Fibroblast of mammary gland (primary cell): ENCODE data around the gene LRRN2.
"Not testable (repeated sequence)": the region's sequence is repeated elsewhere in the genome, so short reads cannot be mapped to it uniquely, and the experiment has no call there.

Source experiments
- DNase-seq: peaks from one replicate; pipeline ENCODE4 v3.0.0-alpha.2; 2010; ENCODE audit warnings: low read depth
- H3K4me3 ChIP-seq: 2 replicates; pipeline ENCODE4 v1.5.1; 2011; ENCODE audit warnings: low read depth, mild to moderate bottlenecking, low read length, moderate library complexity; ENCODE audit not compliant: control insufficient read depth
- TF ChIP-seq, protein P1 (sequence below): conservative IDR thresholded peaks from 2 replicates; pipeline ENCODE4 v1.5.1; 2011; ENCODE audit warnings: low read depth, low read length, inconsistent platforms; ENCODE audit not compliant: control insufficient read depth, insufficient read depth

LRRN2 gene

DNA sequence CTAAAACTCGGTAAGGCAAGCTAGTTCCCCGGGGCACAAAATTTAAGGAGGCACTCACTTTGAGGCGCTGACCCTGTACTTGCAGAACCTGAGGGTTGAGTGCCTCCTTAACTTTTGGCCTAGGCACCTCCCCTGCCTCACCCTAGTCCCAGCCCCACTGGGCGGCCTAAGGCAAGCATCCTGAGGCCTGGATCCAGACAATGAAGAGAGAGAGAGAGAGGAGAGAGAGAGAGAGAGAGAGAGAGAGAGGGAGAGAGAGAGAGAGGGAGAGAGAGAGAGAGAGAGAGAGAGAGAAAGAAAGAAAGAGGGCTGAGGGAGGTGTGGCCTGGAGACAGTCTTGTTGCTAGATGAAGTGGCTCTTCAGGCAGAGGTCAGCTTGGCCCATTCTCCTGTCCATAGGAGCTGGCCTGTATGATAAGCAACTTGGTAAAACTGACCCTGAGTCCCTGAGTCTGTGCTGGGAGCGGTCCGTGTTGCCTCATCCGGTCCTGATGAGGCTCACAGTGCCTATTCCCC is 7.4 kb upstream of the LRRN2 start:
- TF ChIP-seq, protein P1, sequence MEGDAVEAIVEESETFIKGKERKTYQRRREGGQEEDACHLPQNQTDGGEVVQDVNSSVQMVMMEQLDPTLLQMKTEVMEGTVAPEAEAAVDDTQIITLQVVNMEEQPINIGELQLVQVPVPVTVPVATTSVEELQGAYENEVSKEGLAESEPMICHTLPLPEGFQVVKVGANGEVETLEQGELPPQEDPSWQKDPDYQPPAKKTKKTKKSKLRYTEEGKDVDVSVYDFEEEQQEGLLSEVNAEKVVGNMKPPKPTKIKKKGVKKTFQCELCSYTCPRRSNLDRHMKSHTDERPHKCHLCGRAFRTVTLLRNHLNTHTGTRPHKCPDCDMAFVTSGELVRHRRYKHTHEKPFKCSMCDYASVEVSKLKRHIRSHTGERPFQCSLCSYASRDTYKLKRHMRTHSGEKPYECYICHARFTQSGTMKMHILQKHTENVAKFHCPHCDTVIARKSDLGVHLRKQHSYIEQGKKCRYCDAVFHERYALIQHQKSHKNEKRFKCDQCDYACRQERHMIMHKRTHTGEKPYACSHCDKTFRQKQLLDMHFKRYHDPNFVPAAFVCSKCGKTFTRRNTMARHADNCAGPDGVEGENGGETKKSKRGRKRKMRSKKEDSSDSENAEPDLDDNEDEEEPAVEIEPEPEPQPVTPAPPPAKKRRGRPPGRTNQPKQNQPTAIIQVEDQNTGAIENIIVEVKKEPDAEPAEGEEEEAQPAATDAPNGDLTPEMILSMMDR = no peak
- H3K4me3 ChIP-seq = no peak overlapping the region
- no peak for DNase-seq

DNA sequence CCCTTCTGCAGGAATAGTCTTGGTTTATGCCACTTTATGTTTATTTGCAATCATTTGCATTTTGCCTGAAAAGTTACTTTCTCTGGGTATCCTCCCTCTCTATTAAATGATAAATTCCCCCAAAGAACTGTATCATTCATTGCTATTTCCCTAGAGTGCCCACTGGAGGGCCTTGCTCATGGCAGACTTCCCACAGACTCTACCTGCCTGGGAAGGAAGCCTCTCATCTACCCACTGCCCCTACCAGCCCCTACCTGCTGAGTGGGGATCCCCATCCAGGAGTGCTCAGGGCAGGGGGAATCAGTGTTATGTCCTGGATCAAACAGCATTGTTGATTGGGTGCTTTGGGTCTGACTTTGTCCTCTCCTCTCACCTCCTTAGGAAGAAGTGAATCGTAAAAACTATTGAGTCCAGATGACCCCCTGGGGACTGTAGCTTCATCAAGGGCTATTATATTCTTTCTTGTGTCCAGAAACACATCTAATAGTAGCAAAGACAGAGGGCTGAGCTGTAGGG is 6.8 kb upstream of the LRRN2 start:
- TF ChIP-seq, protein P1 = no peak
- DNase-seq = no peak
- H3K4me3 ChIP-seq = no peak overlapping the region

- peak; percentile 4 for DNase-seq
- H3K4me3 ChIP-seq = not testable (repeated sequence)
Measured at GRCh38 chr1:204691328-204691730, 5.8 kb upstream of the LRRN2 start.

GRCh38 chr1:204688776-204689175 is 3.2 kb upstream of the LRRN2 start:
- no peak overlapping the region for H3K4me3 ChIP-seq
- no peak for DNase-seq
- TF ChIP-seq, protein P1 = no peak

DNA sequence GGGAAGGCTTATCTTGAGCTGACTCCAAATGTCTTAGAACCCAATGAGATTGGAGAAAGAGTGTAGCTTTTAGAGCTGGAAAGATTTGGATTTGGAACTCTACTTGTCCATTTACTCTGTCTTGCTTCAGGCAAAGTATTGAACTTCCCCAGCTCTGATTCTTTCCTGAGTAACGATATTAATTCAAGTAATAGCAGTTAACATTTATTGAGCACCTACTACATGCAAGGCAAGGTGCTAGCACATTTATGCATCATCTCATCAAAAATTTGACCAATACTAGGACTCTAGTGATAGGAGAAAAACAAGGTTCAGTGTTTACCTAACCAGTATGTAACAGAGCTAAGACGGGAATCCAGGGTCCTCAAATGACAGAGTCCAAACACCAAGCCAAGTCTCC is 2.5 kb upstream of the LRRN2 start:
- TF ChIP-seq, protein P1 = no peak
- DNase-seq = no peak
- no peak overlapping the region for H3K4me3 ChIP-seq

DNA sequence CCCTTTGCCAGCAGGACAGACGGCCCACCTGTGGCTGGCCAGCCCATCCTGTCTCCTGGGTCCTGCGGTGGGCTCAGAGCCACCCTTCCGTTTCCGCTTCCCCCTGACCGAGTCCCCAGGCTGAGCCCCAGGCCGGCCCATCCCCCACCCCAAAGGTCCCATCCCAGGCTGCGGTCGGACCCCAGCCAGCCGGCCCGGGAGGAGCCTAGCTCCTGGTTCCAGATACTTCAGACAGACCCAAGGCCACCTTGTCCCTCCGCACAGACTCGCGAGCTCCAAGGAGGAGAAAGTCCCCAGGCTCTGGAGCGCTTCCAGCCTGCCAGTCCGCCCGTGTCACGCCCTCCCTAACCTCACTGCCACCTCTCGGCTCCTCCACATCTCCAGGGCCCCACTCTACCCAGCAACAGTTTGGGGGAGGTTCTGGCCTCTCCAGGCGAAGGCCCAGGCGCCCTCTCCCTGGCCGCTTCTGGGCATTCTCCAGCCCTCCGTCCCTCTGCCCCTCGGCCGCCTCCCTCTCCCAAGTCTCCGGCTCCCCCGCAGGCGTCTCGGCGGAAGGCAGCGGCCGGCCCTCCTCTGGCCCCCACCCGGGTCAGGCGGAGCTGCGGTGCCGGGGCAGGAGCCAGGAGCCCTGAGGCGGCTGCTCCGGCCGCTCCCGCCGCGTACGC is 835 bp downstream of the LRRN2 start:
- no peak overlapping the region for H3K4me3 ChIP-seq
- TF ChIP-seq, protein P1 = no peak
- no peak for DNase-seq

DNA sequence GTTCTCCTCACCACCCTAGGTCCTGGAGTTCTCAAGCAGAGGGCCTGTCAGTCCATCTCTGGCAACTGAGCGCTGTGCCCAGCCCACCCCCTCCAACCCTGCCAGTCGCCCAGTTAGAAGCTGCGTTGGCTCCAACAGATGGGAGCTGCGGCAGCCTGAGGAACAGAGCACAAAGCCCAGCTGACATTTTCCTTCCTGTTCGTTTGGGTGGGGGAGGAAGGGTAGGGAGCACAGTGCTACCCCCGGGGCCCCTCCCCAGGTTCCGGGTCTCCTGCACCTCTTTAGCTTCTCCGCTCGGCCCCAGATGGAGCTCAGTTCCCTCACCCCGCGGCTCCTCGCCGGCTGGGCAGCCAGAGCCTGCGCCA is 1.4 kb downstream of the LRRN2 start:
- no peak overlapping the region for H3K4me3 ChIP-seq
- no peak for DNase-seq
- TF ChIP-seq, protein P1 = no peak
